Upper lobe of left lung (tissue), 4 donors: ENCODE results near the gene ROPN1L.

ENCODE experiments used
- EP300 ChIP-seq, 4 donors: sonication (generic); formaldehyde crosslinking; IDR thresholded peaks; one replicate each; pipeline ENCODE4 v1.5.1; 2017; ENCODE audit warnings: antibody characterized with exemption in 4 of 4, control low read depth in 2 of 4
- POLR2A ChIP-seq, 4 donors: fragments of 450-650 bp; IDR thresholded peaks; one replicate each; pipeline ENCODE4 v1.5.1; 2016 to 2017; ENCODE audit warnings: antibody characterized with exemption in 4 of 4, mild to moderate bottlenecking in 2 of 4
- POLR2AphosphoS5 ChIP-seq, 2 donors: sonication (generic); formaldehyde crosslinking; IDR thresholded peaks; one replicate each; pipeline ENCODE4 v1.5.1; 2017; ENCODE audit warnings: antibody characterized with exemption in 2 of 2
- TF ChIP-seq, protein P1 (sequence below), 6 experiments: fragments of 450-650 bp in 4 of 6; fragments of 200-600 bp in 2 of 6; sonication (generic) in 2 of 6; IDR thresholded peaks; one replicate each; pipeline ENCODE4 v1.5.1; 2016 to 2019; ENCODE audit warnings: antibody characterized with exemption in 6 of 6

DNA sequence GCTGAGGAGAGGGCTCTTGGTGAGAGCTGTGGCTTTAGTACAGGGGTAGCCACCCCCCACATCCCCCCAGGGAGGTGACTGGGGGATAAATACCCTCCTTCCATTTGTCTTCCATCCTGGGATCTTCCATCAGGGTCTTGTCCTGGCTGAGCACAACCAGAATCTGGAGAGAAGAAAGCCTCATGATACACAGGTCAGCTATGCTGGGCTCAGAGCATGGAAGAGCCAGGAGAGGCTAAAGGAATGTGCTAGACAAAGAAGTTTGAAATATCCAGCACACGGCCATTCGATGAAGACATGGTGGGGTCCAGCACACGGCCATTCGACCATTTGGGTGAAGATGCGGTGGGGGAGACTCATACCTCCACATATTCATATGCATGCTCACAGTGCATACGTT is 30.0 kb downstream of the ROPN1L start:
- TF ChIP-seq, protein P1, sequence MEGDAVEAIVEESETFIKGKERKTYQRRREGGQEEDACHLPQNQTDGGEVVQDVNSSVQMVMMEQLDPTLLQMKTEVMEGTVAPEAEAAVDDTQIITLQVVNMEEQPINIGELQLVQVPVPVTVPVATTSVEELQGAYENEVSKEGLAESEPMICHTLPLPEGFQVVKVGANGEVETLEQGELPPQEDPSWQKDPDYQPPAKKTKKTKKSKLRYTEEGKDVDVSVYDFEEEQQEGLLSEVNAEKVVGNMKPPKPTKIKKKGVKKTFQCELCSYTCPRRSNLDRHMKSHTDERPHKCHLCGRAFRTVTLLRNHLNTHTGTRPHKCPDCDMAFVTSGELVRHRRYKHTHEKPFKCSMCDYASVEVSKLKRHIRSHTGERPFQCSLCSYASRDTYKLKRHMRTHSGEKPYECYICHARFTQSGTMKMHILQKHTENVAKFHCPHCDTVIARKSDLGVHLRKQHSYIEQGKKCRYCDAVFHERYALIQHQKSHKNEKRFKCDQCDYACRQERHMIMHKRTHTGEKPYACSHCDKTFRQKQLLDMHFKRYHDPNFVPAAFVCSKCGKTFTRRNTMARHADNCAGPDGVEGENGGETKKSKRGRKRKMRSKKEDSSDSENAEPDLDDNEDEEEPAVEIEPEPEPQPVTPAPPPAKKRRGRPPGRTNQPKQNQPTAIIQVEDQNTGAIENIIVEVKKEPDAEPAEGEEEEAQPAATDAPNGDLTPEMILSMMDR (IDR thresholded peaks at IDR 0.05): no peak
- TF ChIP-seq POLR2A (IDR thresholded peaks at IDR 0.05) (no peak), POLR2AphosphoS5 (IDR thresholded peaks at IDR 0.05) (no peak), EP300 (IDR thresholded peaks at IDR 0.05) (no peak)
